HepG2 (cell line): ENCODE results near the gene BLOC1S1. TPM values are rescaled to one million over a fixed set of nuclear protein-coding genes. Genes with fewer than 3 reads are reported as not detected.

ENCODE experiments used
- ATRX ChIP-seq: sonication (generic); formaldehyde crosslinking; IDR thresholded peaks from 2 replicates; pipeline ENCODE4 v1.4.0; 2020; ENCODE audit warnings: missing genetic modification reagents, borderline replicate concordance
- CERS6 ChIP-seq: sonication (generic); formaldehyde crosslinking; IDR thresholded peaks from 2 replicates; pipeline ENCODE4 v1.5.0; 2020; ENCODE audit warnings: missing genetic modification reagents
- GABPB1 ChIP-seq: IDR thresholded peaks from 2 replicates; pipeline ENCODE4 v1.6.1; 2016; ENCODE audit warnings: mild to moderate bottlenecking, missing genetic modification reagents, moderate library complexity, missing compliant biosample characterization
- MAFK ChIP-seq, 2 experiments: IDR thresholded peaks in 1 of 2; conservative IDR thresholded peaks in 1 of 2; 2 replicates each; pipeline ENCODE4 v1.6.1; 2011; ENCODE audit warnings: improper control_type of control experiment in 2 of 2, low read length in 2 of 2
- NBN ChIP-seq: fragments of 450-650 bp; conservative IDR thresholded peaks from 2 replicates; pipeline ENCODE4 v1.6.1; 2017
- NFYC ChIP-seq: IDR thresholded peaks from 2 replicates; pipeline ENCODE4 v1.6.1; 2016; ENCODE audit warnings: missing genetic modification reagents, missing compliant biosample characterization
- PAWR ChIP-seq: sonication (generic); formaldehyde crosslinking; IDR thresholded peaks from 2 replicates; pipeline ENCODE4 v1.4.0; 2020; ENCODE audit warnings: missing genetic modification reagents, mild to moderate bottlenecking, borderline replicate concordance
- PBX3 ChIP-seq: sonication (generic); formaldehyde crosslinking; IDR thresholded peaks from 2 replicates; pipeline ENCODE4 v1.8.1; 2023; ENCODE audit warnings: missing genetic modification reagents, inconsistent platforms, borderline replicate concordance
- RARG ChIP-seq: sonication (generic); formaldehyde crosslinking; IDR thresholded peaks from 2 replicates; pipeline ENCODE4 v1.4.0; 2020; ENCODE audit warnings: low read depth, mild to moderate bottlenecking, missing genetic modification reagents
- SAFB2 ChIP-seq: sonication (generic); formaldehyde crosslinking; IDR thresholded peaks from 2 replicates; pipeline ENCODE4 v1.5.1; 2020; ENCODE audit warnings: missing genetic modification reagents, low read depth, mild to moderate bottlenecking, borderline replicate concordance
- SP140L ChIP-seq: sonication (generic); formaldehyde crosslinking; IDR thresholded peaks from 2 replicates; pipeline ENCODE4 v1.4.0; 2020; ENCODE audit warnings: missing genetic modification reagents, borderline replicate concordance
- STAT6 ChIP-seq: sonication (generic); formaldehyde crosslinking; IDR thresholded peaks from 2 replicates; pipeline ENCODE4 v1.4.0; 2020; ENCODE audit warnings: missing genetic modification reagents, mild to moderate bottlenecking, borderline replicate concordance
- TBP ChIP-seq: sonication (generic); formaldehyde crosslinking; IDR thresholded peaks from 2 replicates; pipeline ENCODE4 v1.5.0; 2020; ENCODE audit warnings: missing genetic modification reagents
- TEAD2 ChIP-seq: sonication (generic); formaldehyde crosslinking; IDR thresholded peaks from 2 replicates; pipeline ENCODE4 v1.9.0; 2021; ENCODE audit warnings: missing genetic modification reagents
- TMF1 ChIP-seq: sonication (generic); formaldehyde crosslinking; IDR thresholded peaks from 2 replicates; pipeline ENCODE4 v1.8.1; 2022; ENCODE audit warnings: low read depth, missing genetic modification reagents
- ZBTB3 ChIP-seq: sonication (generic); formaldehyde crosslinking; IDR thresholded peaks from 2 replicates; pipeline ENCODE4 v1.4.0; 2020; ENCODE audit warnings: low read depth, mild to moderate bottlenecking, moderate library complexity, missing genetic modification reagents, borderline replicate concordance
- ZBTB7A ChIP-seq: sonication (generic); formaldehyde crosslinking; IDR thresholded peaks from 2 replicates; pipeline ENCODE4 v1.8.0; 2022; ENCODE audit warnings: mild to moderate bottlenecking, missing genetic modification reagents
- ZFP62 ChIP-seq: sonication (generic); formaldehyde crosslinking; IDR thresholded peaks from 2 replicates; pipeline ENCODE4 v1.4.0; 2020; ENCODE audit warnings: missing genetic modification reagents
- ZNF225 ChIP-seq: sonication (generic); formaldehyde crosslinking; IDR thresholded peaks from 2 replicates; pipeline ENCODE4 v1.4.0; 2020; ENCODE audit warnings: mild to moderate bottlenecking, missing genetic modification reagents
- ZNF235 ChIP-seq: sonication (generic); formaldehyde crosslinking; IDR thresholded peaks from 2 replicates; pipeline ENCODE4 v1.8.1; 2023; ENCODE audit warnings: mild to moderate bottlenecking, missing genetic modification reagents, borderline replicate concordance
- ZNF496 ChIP-seq: sonication (generic); formaldehyde crosslinking; IDR thresholded peaks from 2 replicates; pipeline ENCODE4 v1.8.1; 2023; ENCODE audit warnings: mild to moderate bottlenecking, moderate library complexity, missing genetic modification reagents; ENCODE audit not compliant: insufficient replicate concordance
- ZNF543 ChIP-seq: sonication (generic); formaldehyde crosslinking; IDR thresholded peaks from 2 replicates; pipeline ENCODE4 v1.4.0; 2020; ENCODE audit warnings: mild to moderate bottlenecking, missing genetic modification reagents
- ZNF562 ChIP-seq: sonication (generic); formaldehyde crosslinking; IDR thresholded peaks from 2 replicates; pipeline ENCODE4 v1.8.0; 2022; ENCODE audit warnings: missing genetic modification reagents, borderline replicate concordance
- ZNF567 ChIP-seq: sonication (generic); formaldehyde crosslinking; IDR thresholded peaks from 2 replicates; pipeline ENCODE4 v1.8.1; 2023; ENCODE audit warnings: mild to moderate bottlenecking, missing genetic modification reagents, borderline replicate concordance
- ZNF660 ChIP-seq: sonication (generic); formaldehyde crosslinking; IDR thresholded peaks from 2 replicates; pipeline ENCODE4 v1.5.1; 2020; ENCODE audit warnings: mild to moderate bottlenecking, low read depth, missing genetic modification reagents, borderline replicate concordance
- ZNF772 ChIP-seq: sonication (generic); formaldehyde crosslinking; IDR thresholded peaks from 2 replicates; pipeline ENCODE4 v1.5.0; 2020; ENCODE audit warnings: mild to moderate bottlenecking, missing genetic modification reagents
- polyA plus RNA-seq, 8 experiments: library from polyadenylated mRNA; depleted of rRNA in 3 of 8; stranded (reverse) in 7 of 8; unstranded in 1 of 8; fragments of >200 nt; fragmentation: Illumina TruSeq in 4 of 8; extraction: Trizol in 4 of 8; gene quantifications; 2 replicates each; pipeline versions ENCODE4 v1.2.1 to v1.2.3, GENCODE V29; 2011 to 2016; ENCODE audit warnings: low read depth in 4 of 8, missing spikeins in 1 of 8, mixed read lengths in 1 of 8; ENCODE audit not compliant: insufficient read depth in 1 of 8
- total RNA-seq, 5 experiments: library from RNA; depleted of rRNA; stranded (reverse); fragments of >200 nt; fragmentation: Illumina TruSeq; extraction: Trizol; gene quantifications; 2 replicates each; pipeline ENCODE4 v1.2.3, GENCODE V29; 2016; ENCODE audit warnings: low read depth in 1 of 5

BLOC1S1 gene
- total and polyA plus RNA-seq, 2 of the 13 experiments (the other 11 are each of a cell fraction or from before 2014, with no cell fraction given): 55.1 to 95.3 TPM

GRCh38 chr12:55728939-55729818, 13.3 kb downstream of the BLOC1S1 start, which contains the start of gene CD63 (continued):
- 0 out of 2 replicates have a peak, but pooled peaks have one; percentile 7 for TF ChIP-seq ZNF225 (CRISPR knock-in tag)
- TF ChIP-seq NFYC (CRISPR knock-in tag): no peak
- TF ChIP-seq ZBTB7A (CRISPR knock-in tag): 0 out of 2 replicates have a peak, but pooled peaks have one; percentile 54
- no peak for TF ChIP-seq ZFP62
- peak; percentile 85; the same call in 1 of the 2 replicates for TF ChIP-seq ZNF543 (CRISPR knock-in tag)
- TF ChIP-seq CERS6: no peak
- no peak for TF ChIP-seq ZNF567 (CRISPR knock-in tag)
- TF ChIP-seq NBN: no peak
- TF ChIP-seq ZNF496 (CRISPR knock-in tag): no peak
- no peak for TF ChIP-seq PAWR (CRISPR knock-in tag)
- TF ChIP-seq ZNF235: no peak
- no peak for TF ChIP-seq TBP
- TF ChIP-seq ZBTB3 (CRISPR knock-in tag): no peak
- no peak for TF ChIP-seq ATRX (CRISPR knock-in tag)
- TF ChIP-seq ZNF772 (CRISPR knock-in tag): peak; percentile 61; the same call in 1 of the 2 replicates
- no peak for TF ChIP-seq SP140L
- TF ChIP-seq GABPB1 (CRISPR knock-in tag): peak; percentile 76
- no peak for TF ChIP-seq STAT6 (CRISPR knock-in tag)
- TF ChIP-seq ZNF660 (CRISPR knock-in tag): no peak
- TF ChIP-seq ZNF562 (CRISPR knock-in tag): no peak
- TF ChIP-seq TEAD2 (CRISPR knock-in tag): no peak
- TF ChIP-seq SAFB2 (CRISPR knock-in tag): peak; percentile 36; the same call in 1 of the 2 replicates
- TF ChIP-seq RARG: no peak
- no peak for TF ChIP-seq MAFK (conservative IDR thresholded peaks at IDR 0.05 in 1 of 2, IDR thresholded peaks at IDR 0.05 in 1 of 2; ENCODE audit: low read length in 2 of 2)
- no peak for TF ChIP-seq TMF1 (CRISPR knock-in tag)
- no peak for TF ChIP-seq PBX3
